SK-N-DZ (cell line): Measurements from ENCODE around the gene LRIG1.

Experiments
- DNase-seq: peaks from one replicate; pipeline ENCODE4 v3.0.0-alpha.2; 2015; ENCODE audit warnings: low spot score

Gene LRIG1

GRCh38 chr3:66354001-66354400 is 146.8 kb downstream of the LRIG1 start:
- no peak for DNase-seq

- DNase-seq, result no peak
Observed at GRCh38 chr3:66353530-66353929, 147.3 kb downstream of the LRIG1 start.

GRCh38 chr3:66353039-66353438 is 147.8 kb downstream of the LRIG1 start:
- no peak for DNase-seq

- DNase-seq, result no peak
Observed at GRCh38 chr3:66350601-66351000, 150.2 kb downstream of the LRIG1 start.

GRCh38 chr3:66348704-66349103 is 152.1 kb downstream of the LRIG1 start:
- no peak for DNase-seq

GRCh38 chr3:66344848-66345578 is 155.8 kb downstream of the LRIG1 start:
- DNase-seq, result no peak

- no peak for DNase-seq
Observed at GRCh38 chr3:66344391-66344811, 156.4 kb downstream of the LRIG1 start.

- DNase-seq, result no peak
Observed at GRCh38 chr3:66342717-66343356, 158.0 kb downstream of the LRIG1 start.

GRCh38 chr3:66338927-66339326 is 161.9 kb downstream of the LRIG1 start:
- no peak for DNase-seq

- no peak for DNase-seq
Observed at GRCh38 chr3:66336333-66336766, 164.5 kb downstream of the LRIG1 start.

- DNase-seq, result no peak
Observed at GRCh38 chr3:66335671-66336070, 165.2 kb downstream of the LRIG1 start.
